ENCODE data around the gene PHACTR1. TPM values are rescaled to one million over a fixed set of nuclear protein-coding genes. Genes with fewer than 3 reads are reported as not detected.

Gene PHACTR1
- polyA plus RNA-seq, 1 experiment: not detected

- no peak overlapping the region for H3K4me3 ChIP-seq (ENCODE audit: low read depth, low read length)
- DNase-seq (ENCODE audit: low read depth, low spot score): no peak
- no peak overlapping the region for H3K27ac ChIP-seq (ENCODE audit: low read depth, low read length)
- POLR2A ChIA-PET: no interaction called here
- H3K9me3 ChIP-seq (ENCODE audit: control insufficient read depth, insufficient read depth, low read length): no peaks in the 10 kb centered on the region
- CTCF ChIA-PET: no interaction called here
- TF ChIP-seq, protein P1, sequence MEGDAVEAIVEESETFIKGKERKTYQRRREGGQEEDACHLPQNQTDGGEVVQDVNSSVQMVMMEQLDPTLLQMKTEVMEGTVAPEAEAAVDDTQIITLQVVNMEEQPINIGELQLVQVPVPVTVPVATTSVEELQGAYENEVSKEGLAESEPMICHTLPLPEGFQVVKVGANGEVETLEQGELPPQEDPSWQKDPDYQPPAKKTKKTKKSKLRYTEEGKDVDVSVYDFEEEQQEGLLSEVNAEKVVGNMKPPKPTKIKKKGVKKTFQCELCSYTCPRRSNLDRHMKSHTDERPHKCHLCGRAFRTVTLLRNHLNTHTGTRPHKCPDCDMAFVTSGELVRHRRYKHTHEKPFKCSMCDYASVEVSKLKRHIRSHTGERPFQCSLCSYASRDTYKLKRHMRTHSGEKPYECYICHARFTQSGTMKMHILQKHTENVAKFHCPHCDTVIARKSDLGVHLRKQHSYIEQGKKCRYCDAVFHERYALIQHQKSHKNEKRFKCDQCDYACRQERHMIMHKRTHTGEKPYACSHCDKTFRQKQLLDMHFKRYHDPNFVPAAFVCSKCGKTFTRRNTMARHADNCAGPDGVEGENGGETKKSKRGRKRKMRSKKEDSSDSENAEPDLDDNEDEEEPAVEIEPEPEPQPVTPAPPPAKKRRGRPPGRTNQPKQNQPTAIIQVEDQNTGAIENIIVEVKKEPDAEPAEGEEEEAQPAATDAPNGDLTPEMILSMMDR (IDR thresholded peaks at IDR 0.05; ENCODE audit: low read depth, low read length): no peak
- H3K27me3 ChIP-seq (ENCODE audit: control insufficient read depth, insufficient read depth, low read length): no peaks in the 10 kb centered on the region
Measured at GRCh38 chr6:13098006-13098405, 381.4 kb downstream of the PHACTR1 start.

DNA sequence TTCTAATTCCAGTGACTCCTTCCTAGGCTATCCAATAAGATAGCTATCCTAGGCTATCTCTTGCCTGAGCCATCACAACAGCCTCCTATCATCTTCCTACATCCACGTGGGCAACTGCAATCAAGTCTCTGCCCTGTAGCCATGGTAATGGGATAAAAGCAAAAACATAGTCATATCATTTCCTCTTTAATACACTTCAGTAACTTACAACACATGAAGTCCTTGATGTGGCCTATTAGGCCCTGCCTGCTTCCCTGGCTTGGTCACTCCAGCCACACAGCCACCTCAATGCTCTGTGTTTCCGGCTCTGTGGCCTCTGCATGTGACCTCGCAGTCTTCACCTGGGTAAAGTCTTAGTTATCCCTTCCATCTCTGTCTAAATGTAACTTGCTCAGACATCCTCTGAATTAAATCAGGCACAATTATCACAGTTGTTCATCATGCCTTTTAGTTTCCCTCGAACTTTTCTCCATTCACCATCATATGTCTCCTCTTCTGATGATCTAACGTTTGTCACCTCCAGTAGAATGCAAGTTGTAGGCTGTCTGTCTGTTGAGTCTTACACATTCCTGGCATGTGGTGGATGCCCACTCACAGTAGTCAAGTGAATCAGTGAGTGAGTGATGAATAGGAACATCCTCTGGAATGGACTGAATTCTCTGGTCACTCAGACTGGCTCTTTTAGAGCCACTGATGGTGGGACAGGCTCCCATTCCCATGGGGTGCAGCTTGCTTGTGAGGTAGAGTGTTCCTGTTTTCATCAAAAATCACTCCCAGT, 382.4 kb downstream of the PHACTR1 start:
- no peaks in the 10 kb centered on the region for H3K9me3 ChIP-seq (ENCODE audit: control insufficient read depth, insufficient read depth, low read length)
- ChIA-PET POLR2A (no interaction called here), CTCF (no interaction called here)
- DNase-seq (ENCODE audit: low read depth, low spot score): no peak
- no peak overlapping the region for H3K27ac ChIP-seq (ENCODE audit: low read depth, low read length)
- H3K27me3 ChIP-seq (ENCODE audit: control insufficient read depth, insufficient read depth, low read length): no peaks in the 10 kb centered on the region
- TF ChIP-seq, protein P1 (IDR thresholded peaks at IDR 0.05; ENCODE audit: low read depth, low read length): no peak
- no peak overlapping the region for H3K4me3 ChIP-seq (ENCODE audit: low read depth, low read length)

DNA sequence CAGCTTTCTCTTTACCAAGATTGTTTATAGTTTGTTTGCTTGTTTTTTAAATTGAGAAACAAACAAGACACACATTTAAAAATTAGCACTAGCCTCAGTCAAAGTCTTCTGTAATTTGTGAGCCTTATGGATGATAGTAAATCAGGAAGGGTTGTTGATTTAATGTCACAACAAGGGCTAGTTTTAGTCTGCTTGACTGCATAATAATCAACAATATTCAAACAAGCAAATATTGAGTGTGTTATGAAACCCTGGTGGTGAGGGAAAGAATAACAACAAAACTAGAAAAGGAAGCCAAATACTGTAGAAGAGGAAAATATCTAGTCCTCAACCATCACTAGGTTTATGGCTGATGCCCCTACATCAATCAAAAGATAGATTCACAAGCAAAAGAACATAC, 383.2 kb downstream of the PHACTR1 start:
- Histone ChIP-seq H3K27ac (ENCODE audit: low read depth, low read length) (no peak overlapping the region), H3K4me3 (ENCODE audit: low read depth, low read length) (no peak overlapping the region), H3K9me3 (ENCODE audit: control insufficient read depth, insufficient read depth, low read length) (no peaks in the 10 kb centered on the region), H3K27me3 (ENCODE audit: control insufficient read depth, insufficient read depth, low read length) (no peaks in the 10 kb centered on the region)
- POLR2A ChIA-PET: no interaction called here
- CTCF ChIA-PET: no interaction called here
- TF ChIP-seq, protein P1 (IDR thresholded peaks at IDR 0.05; ENCODE audit: low read depth, low read length): 0 out of 2 replicates have a peak, but pooled peaks have one; percentile 12
- no peak for DNase-seq (ENCODE audit: low read depth, low spot score)

DNA sequence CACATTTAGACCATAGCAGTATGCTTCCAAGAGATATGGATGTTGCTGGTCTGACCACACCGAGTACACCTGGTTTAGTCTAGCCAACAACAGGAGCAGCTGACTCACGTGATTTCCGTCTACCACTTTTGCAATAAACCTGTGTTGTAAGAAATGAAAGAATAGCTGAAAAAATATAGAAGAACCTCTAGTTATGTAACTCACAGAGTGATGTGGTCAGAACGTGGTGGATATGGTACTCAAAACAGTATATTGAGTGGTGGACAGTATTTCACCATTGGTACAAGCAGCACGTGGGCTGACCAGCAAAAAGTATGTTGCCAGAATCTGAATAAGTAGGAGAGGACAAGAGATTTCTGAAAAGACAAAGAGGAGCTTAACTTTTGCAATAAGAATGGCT, 384.8 kb downstream of the PHACTR1 start:
- POLR2A ChIA-PET: no interaction called here
- no peaks in the 10 kb centered on the region for H3K27me3 ChIP-seq (ENCODE audit: control insufficient read depth, insufficient read depth, low read length)
- no peak for DNase-seq (ENCODE audit: low read depth, low spot score)
- H3K9me3 ChIP-seq (ENCODE audit: control insufficient read depth, insufficient read depth, low read length): no peaks in the 10 kb centered on the region
- H3K4me3 ChIP-seq (ENCODE audit: low read depth, low read length): no peak overlapping the region
- CTCF ChIA-PET: no interaction called here
- TF ChIP-seq, protein P1 (IDR thresholded peaks at IDR 0.05; ENCODE audit: low read depth, low read length): no peak
- no peak overlapping the region for H3K27ac ChIP-seq (ENCODE audit: low read depth, low read length)

GRCh38 chr6:13101985-13102384, 385.4 kb downstream of the PHACTR1 start:
- CTCF ChIA-PET: no interaction called here
- POLR2A ChIA-PET: no interaction called here
- H3K4me3 ChIP-seq (ENCODE audit: low read depth, low read length): no peak overlapping the region

More at GRCh38 chr6:13101985-13102384, 385.4 kb downstream of the PHACTR1 start:
- no peak overlapping the region for H3K27ac ChIP-seq (ENCODE audit: low read depth, low read length)
- DNase-seq (ENCODE audit: low read depth, low spot score): no peak
- TF ChIP-seq, protein P1 (IDR thresholded peaks at IDR 0.05; ENCODE audit: low read depth, low read length): no peak
- no peaks in the 10 kb centered on the region for H3K9me3 ChIP-seq (ENCODE audit: control insufficient read depth, insufficient read depth, low read length)
- no peaks in the 10 kb centered on the region for H3K27me3 ChIP-seq (ENCODE audit: control insufficient read depth, insufficient read depth, low read length)
